HG02981 (cell line): ENCODE data around the gene B4GALT1.

Experiments
- ATAC-seq: cut with Tn5 transposase; IDR thresholded peaks from one replicate; pipeline ENCODE4 v1.9.1; 2021; ENCODE audit warnings: mild to moderate bottlenecking, moderate library complexity; ENCODE audit not compliant: unreplicated experiment

Gene B4GALT1

GRCh38 chr9:33167084-33167971 lies at the start of gene B4GALT1:
Gene B4GALT1, minus strand, starts transcription at chr9:33167336. Its CDS starts 167 bp downstream, at chr9:33167169.
- ATAC-seq, result peak; percentile 46

GRCh38 chr9:33211695-33212393 lies 44.7 kb upstream of the B4GALT1 start:
- no peak for ATAC-seq

- ATAC-seq, result no peak
These were observed 43.0 kb upstream of the B4GALT1 start for GRCh38 chr9:33210006-33210715.

GRCh38 chr9:33209394-33209793 lies 42.3 kb upstream of the B4GALT1 start:
- ATAC-seq, result no peak

- ATAC-seq, result peak; percentile 99
These were observed 35.5 kb upstream of the B4GALT1 start for GRCh38 chr9:33202552-33203201.

GRCh38 chr9:33202018-33202417 lies 34.9 kb upstream of the B4GALT1 start:
- ATAC-seq, result peak; percentile 33

- ATAC-seq, result no peak
These were observed 31.0 kb upstream of the B4GALT1 start for GRCh38 chr9:33198165-33198564.

GRCh38 chr9:33197279-33198152 lies 30.4 kb upstream of the B4GALT1 start:
- ATAC-seq, result no peak

GRCh38 chr9:33196736-33197135 lies 29.6 kb upstream of the B4GALT1 start:
- no peak for ATAC-seq

GRCh38 chr9:33193818-33194217 lies 26.7 kb upstream of the B4GALT1 start:
- no peak for ATAC-seq

GRCh38 chr9:33192493-33193255 lies 25.5 kb upstream of the B4GALT1 start:
- ATAC-seq, result no peak

GRCh38 chr9:33190021-33190705 lies 23.0 kb upstream of the B4GALT1 start:
- ATAC-seq, result no peak

- ATAC-seq, result no peak
These were observed 22.2 kb upstream of the B4GALT1 start for GRCh38 chr9:33189331-33189791.

GRCh38 chr9:33188711-33189110 lies 21.6 kb upstream of the B4GALT1 start:
- no peak for ATAC-seq

GRCh38 chr9:33187519-33188218 lies 20.5 kb upstream of the B4GALT1 start:
- ATAC-seq, result no peak

- ATAC-seq, result no peak
These were observed 19.5 kb upstream of the B4GALT1 start for GRCh38 chr9:33186457-33187168.

- ATAC-seq, result no peak
These were observed 18.7 kb upstream of the B4GALT1 start for GRCh38 chr9:33185858-33186257.
